Heart right ventricle (tissue), 16 donors: ENCODE measurements around the gene CYP11A1. TPM values are rescaled to one million over a fixed set of nuclear protein-coding genes. Genes with fewer than 3 reads are reported as not detected.

Experiments
- ATAC-seq, 8 donors: fragments of 200-7000 bp; cut with Tn5 transposase; one replicate each; pipeline ENCODE4 v1.9.1; 2020; ENCODE audit warnings: mild to moderate bottlenecking in 8 of 8, moderate library complexity in 8 of 8, moderate number of reproducible peaks in 1 of 8
- DNase-seq, 2 donors: peaks; one replicate each; pipeline ENCODE4 v3.0.0-alpha.2; 2020
- H3K27ac ChIP-seq, 10 donors: fragments of 200-600 bp; sonication (generic) in 2 of 10; one replicate each; pipeline versions ENCODE4 v1.5.0 to v1.8.0; 2020 to 2022; ENCODE audit warnings: mild to moderate bottlenecking in 3 of 10
- H3K27me3 ChIP-seq, 7 donors: fragments of 200-600 bp; one replicate each; pipeline ENCODE4 v1.8.0; 2021 to 2022; ENCODE audit warnings: mild to moderate bottlenecking in 2 of 7
- H3K36me3 ChIP-seq, 9 donors: fragments of 200-600 bp; sonication (generic) in 1 of 9; one replicate each; pipeline versions ENCODE4 v1.5.0 to v1.8.0; 2020 to 2022; ENCODE audit warnings: mild to moderate bottlenecking in 2 of 9
- H3K4me1 ChIP-seq, 9 donors: fragments of 200-600 bp; sonication (generic) in 1 of 9; one replicate each; pipeline versions ENCODE4 v1.5.0 to v1.8.0; 2020 to 2022; ENCODE audit warnings: mild to moderate bottlenecking in 4 of 9
- H3K4me3 ChIP-seq, 10 donors: fragments of 200-600 bp; sonication (generic) in 2 of 10; one replicate each; pipeline versions ENCODE4 v1.5.0 to v1.8.0; 2020 to 2022; ENCODE audit warnings: mild to moderate bottlenecking in 7 of 10, moderate library complexity in 2 of 10
- H3K9me3 ChIP-seq, 11 donors: fragments of 200-600 bp in 10 of 11; sonication (generic) in 2 of 11; one replicate each; pipeline versions ENCODE4 v1.5.0 to v1.8.0; 2013 to 2022; ENCODE audit warnings: mild to moderate bottlenecking in 2 of 11, control low read depth in 1 of 11, moderate library complexity in 1 of 11
- WGBS, 2 donors: extraction: QIAGEN DNeasy Blood & Tissue Kit; methylation state at CpG; one replicate each; pipeline ENCODE4 v1.1.7; 2013; ENCODE audit warnings: inconsistent platforms in 1 of 2; 5-methylcytosine and 5-hydroxymethylcytosine counted together
- intact Hi-C, 10 donors: fragments of 100-400 bp; cut with DNase I; formaldehyde crosslinking; loops; one replicate each; pipeline versions ENCODE4 v1.11.1 to v1.14.2; 2022
- polyA plus RNA-seq, 2 donors: library from polyadenylated mRNA; stranded (reverse); fragments of 200-250 nt; gene quantifications; one replicate each; pipeline ENCODE4 v1.2.3, GENCODE V29; 2013
- total RNA-seq, 10 donors: library from RNA; stranded (reverse); fragmentation: NEBNext Ultra II Directional in 3 of 10; extraction: Animal tissue kit (Norgen Biotek cat#: 25700) in 3 of 10; gene quantifications; one replicate each; pipeline versions ENCODE4 v1.2.1 to v1.2.4, GENCODE V29; 2021 to 2023
- TF ChIP-seq, protein P1 (sequence below), 9 donors: fragments of 200-600 bp; sonication (generic) in 2 of 9; IDR thresholded peaks; one replicate each; pipeline versions ENCODE4 v1.5.0 to v1.8.0; 2021 to 2022; ENCODE audit warnings: antibody characterized with exemption in 9 of 9, mild to moderate bottlenecking in 5 of 9, moderate library complexity in 1 of 9
- donor health status: Arrhythmogenic right ventricular cardiomyopathy.
- donor health status: ischemic (EF 13 %, LVEDD 7.1; RV severe dilation, severe dysfunction).
- donor health status: healthy with polysubstance abuse.
- donor health status: DM: no; HTN: yes; CAD: no.
- donor health status: DM: no; HTN: no; CAD: no.
- donor health status: ischemic (EF 25% LVEDD 6.9; RV normal size, moderate dysfunction).
- donor health status: ischemic (EF 25% LVEDD 5.7; RV mildly dilated, moderate dysfunction).
- donor health status: healthy.
- donor health status: DM: yes; HTN: yes; CAD: no.
- donor health status: Ischemic cardiomyopathy.
- donor health status: ischemic (EF 35%, LVEDD 5.7; RV mildly dilated, moderate dysfunction).
- donor health status: nonischemic (EF 11% LVEDD 7.7; RV severe dilation, severe dysfunction).
- donor health status: DM: yes; HTN: yes; CAD: no.
- donor health status: PGD.
- donor health status: ischemic (EF 29% LVEDD 5.4; RV normal size, mild dysfunction).
- donor health status: nonischemic (EF 23%, LVEDD 6.1; RV moderate dilation, normal function).

CYP11A1 gene
- total and polyA plus RNA-seq, 12 donors: 0.06 to 3.6 (median 2.1) TPM

DNA sequence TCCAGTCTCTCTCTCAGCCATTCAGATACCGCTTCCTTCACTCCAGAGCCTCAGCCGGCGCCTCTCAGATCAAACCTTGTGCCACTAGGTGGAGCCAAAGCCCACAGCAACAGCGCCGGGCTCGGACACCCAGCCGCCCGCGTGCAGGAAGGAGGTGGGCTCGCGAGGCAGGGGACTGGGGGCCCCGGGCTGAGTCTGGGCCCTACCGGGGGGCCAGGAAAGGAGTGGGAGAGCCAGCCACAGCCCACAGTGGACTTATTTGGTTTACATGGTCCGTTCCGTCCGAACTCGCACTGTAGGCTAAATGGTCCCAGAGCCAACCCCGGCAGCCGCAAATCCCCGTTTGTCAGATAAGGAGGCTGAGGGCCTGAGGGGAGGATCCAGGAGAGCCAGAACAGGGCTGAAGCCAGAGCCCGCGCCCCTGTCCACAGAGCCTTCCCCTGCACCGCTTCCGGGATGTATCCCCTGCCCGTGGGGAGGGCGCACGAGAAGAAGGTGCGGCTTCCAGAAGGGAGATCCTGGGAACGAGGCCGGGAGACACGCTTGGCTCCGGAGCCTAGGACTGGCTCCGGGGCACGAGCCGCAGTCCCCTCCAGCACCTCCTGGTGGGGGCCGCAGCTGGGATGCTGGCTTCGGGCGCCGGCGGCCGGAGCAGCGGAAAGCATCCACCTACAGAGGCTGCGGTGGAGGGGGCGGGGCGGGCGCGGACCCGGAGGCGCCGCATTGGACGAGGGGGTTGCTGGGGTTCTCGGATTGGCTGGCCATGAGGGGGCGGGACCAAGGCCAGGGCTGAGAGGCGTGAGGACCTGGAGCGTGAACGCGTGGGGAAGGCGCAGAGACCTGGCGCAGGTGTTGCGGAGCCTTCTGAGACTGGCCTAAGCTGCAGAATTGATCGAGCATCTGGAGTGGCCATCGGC, 6.5 kb upstream of the CYP11A1 start:
- intact Hi-C loops: loop anchor here (1.0 to 10.0 kb wide), 13 partner anchors 65 to 581 kb away; partner anchors contain the start of gene RPP25 (in 1 of the 10)
- H3K4me3 ChIP-seq: peak overlapping the region; percentile 29 to 80 (median 62)
- peaks cover 7 to 28% (median 16%) of the 10 kb centered on the region in 9 donors for H3K4me1 ChIP-seq
- DNase-seq (peak; percentile 91 to 93), ATAC-seq (peak; percentile 96 to 99 (median 98))
- no peaks in the 10 kb centered on the region for H3K9me3 ChIP-seq
- TF ChIP-seq, protein P1, sequence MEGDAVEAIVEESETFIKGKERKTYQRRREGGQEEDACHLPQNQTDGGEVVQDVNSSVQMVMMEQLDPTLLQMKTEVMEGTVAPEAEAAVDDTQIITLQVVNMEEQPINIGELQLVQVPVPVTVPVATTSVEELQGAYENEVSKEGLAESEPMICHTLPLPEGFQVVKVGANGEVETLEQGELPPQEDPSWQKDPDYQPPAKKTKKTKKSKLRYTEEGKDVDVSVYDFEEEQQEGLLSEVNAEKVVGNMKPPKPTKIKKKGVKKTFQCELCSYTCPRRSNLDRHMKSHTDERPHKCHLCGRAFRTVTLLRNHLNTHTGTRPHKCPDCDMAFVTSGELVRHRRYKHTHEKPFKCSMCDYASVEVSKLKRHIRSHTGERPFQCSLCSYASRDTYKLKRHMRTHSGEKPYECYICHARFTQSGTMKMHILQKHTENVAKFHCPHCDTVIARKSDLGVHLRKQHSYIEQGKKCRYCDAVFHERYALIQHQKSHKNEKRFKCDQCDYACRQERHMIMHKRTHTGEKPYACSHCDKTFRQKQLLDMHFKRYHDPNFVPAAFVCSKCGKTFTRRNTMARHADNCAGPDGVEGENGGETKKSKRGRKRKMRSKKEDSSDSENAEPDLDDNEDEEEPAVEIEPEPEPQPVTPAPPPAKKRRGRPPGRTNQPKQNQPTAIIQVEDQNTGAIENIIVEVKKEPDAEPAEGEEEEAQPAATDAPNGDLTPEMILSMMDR (IDR thresholded peaks at IDR 0.05): peak; percentile 83 to 93 (median 92)
- H3K27me3 ChIP-seq: peaks cover 0 to 23% (median 4%) of the 10 kb centered on the region in 7 donors
- 0 to 1% methylated on average over 59 to 62 of the region's 62 CpGs for WGBS, 2 donors
- peak overlapping the region in 1 of 10 donors; percentile 66 for H3K27ac ChIP-seq
- no peaks in the 10 kb centered on the region for H3K36me3 ChIP-seq

DNA sequence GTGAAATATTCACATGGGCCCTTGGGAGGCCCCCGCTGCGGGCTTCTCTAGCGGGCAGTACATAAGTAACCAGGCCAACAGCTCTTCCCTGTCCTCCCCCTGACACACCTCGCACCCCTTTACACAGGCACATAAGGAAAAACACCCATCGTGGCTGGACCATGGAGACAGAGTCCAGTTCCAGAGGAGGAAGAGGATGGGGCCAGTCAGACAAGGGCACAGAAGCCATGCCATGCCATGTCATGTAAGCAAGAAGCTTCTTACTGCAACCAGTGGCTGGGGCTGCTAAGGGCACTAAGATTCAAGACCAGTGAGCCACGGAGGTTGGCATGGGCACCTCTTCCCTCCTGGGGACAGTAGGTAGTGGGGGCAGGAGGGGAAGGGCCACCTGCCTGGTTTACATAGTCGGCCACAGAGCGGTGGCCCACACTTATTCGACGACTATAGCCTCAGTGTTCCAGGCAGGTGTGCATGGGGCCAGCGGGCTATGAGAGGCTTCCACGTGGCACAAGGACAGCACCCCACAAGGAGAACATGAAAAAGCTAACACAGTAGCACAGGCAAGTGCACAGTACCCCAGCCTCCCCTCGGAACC, 5.7 kb upstream of the CYP11A1 start:
- no peak for DNase-seq
- Histone ChIP-seq H3K4me1 (peaks cover 7 to 22% (median 16%) of the 10 kb centered on the region in 9 donors), H3K36me3 (no peaks in the 10 kb centered on the region), H3K27ac (no peak overlapping the region), H3K9me3 (no peaks in the 10 kb centered on the region), H3K27me3 (peaks cover 0 to 28% (median 6%) of the 10 kb centered on the region in 7 donors), H3K4me3 (no peak overlapping the region)
- peak in 1 of 8 donors; percentile 5 for ATAC-seq
- WGBS, 2 donors: 53% methylated on average over 13 of the region's 13 CpGs
- TF ChIP-seq, protein P1 (IDR thresholded peaks at IDR 0.05): no peak
- intact Hi-C loops: loop anchor here in 9 of 10 donors (1.0 to 10.0 kb wide), 10 partner anchors 116 to 582 kb away; partner anchors contain the start of gene RPP25 (in 1 of the 9)

DNA sequence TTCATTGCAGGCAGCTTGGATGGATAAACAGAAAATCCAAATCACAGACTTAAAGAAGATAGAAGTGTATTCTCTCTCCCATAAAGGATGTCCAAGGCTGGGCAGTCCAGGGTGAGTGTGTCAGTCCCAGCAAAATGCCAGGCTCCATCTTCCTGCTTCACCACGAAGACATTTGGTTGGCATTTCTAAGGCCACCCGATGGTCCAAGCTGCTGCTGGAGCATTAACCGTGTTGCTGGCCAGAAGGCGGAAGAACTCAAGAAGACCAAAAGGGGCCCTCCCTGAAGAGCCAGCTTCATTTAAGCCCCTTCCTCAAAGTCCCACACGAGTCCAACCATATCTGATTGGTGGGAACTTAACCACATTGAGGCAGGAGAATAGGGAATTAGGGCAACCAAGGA, 3.0 kb upstream of the CYP11A1 start:
- intact Hi-C loops: loop anchor here in 9 of 10 donors (5.0 to 10.0 kb wide), 7 partner anchors 122 to 584 kb away; partner anchors contain the start of gene RPP25 (in 1 of the 9)
- Histone ChIP-seq H3K36me3 (no peaks in the 10 kb centered on the region), H3K4me1 (peaks cover 7 to 31% (median 24%) of the 10 kb centered on the region in 9 donors), H3K27me3 (peaks cover 0 to 55% (median 20%) of the 10 kb centered on the region in 7 donors), H3K9me3 (no peaks in the 10 kb centered on the region), H3K27ac (no peak overlapping the region), H3K4me3 (no peak overlapping the region)
- TF ChIP-seq, protein P1 (IDR thresholded peaks at IDR 0.05): no peak
- WGBS, 2 donors: 88 to 89% methylated on average over 5 of the region's 5 CpGs
- no peak for DNase-seq
- no peak for ATAC-seq

DNA sequence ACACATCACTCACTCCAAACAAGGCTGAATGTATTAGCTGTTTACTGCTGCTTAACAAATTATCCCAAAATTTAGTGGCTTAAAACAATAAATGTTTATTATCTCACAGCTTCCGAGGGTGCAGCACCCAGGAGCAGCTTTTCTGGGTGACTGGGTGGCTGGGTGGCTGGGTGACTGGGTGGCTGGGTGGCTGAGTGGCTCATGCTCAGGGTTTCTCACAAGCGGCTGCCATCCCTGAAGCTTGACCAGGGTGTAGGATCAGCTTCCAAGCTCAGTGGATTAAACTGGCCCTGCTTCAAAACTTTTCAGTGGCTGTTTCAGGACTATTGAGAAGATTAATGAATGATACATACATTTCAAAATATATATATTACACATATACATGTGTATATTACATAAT, 2.3 kb upstream of the CYP11A1 start:
- no peak overlapping the region for H3K27ac ChIP-seq
- ATAC-seq: no peak
- H3K4me1 ChIP-seq: peaks cover 5 to 30% (median 23%) of the 10 kb centered on the region in 9 donors
- H3K4me3 ChIP-seq: no peak overlapping the region
- 89 to 92% methylated on average over 2 of the region's 2 CpGs for WGBS, 2 donors
- DNase-seq: no peak
- intact Hi-C loops: loop anchor here in 9 of 10 donors (5.0 to 10.0 kb wide), 7 partner anchors 123 to 585 kb away; partner anchors contain the start of gene RPP25 (in 1 of the 9)
- no peaks in the 10 kb centered on the region for H3K9me3 ChIP-seq
- H3K27me3 ChIP-seq: peaks cover 0 to 59% (median 20%) of the 10 kb centered on the region in 7 donors
- TF ChIP-seq, protein P1 (IDR thresholded peaks at IDR 0.05): no peak
- no peaks in the 10 kb centered on the region for H3K36me3 ChIP-seq
